Motor neuron (in vitro differentiated cells): ENCODE data around the gene SLC22A16. TPM values are rescaled to one million over a fixed set of nuclear protein-coding genes. Genes with fewer than 3 reads are reported as not detected.
"Not testable (repeated sequence)": the region's sequence is repeated elsewhere in the genome, so short reads cannot be mapped to it uniquely, and the experiment has no call there.

Source experiments
- ATAC-seq, 8 experiments: fragments of 200-7000 bp; cut with Tn5 transposase; replicated peaks in 6 of 8; 2 replicates each; pipeline ENCODE4 v1.8.0; 2021; ENCODE audit warnings: mild to moderate bottlenecking in 8 of 8, moderate library complexity in 8 of 8
- H3K27ac ChIP-seq, 2 donors: fragments of 250-450 bp; sonication (Bioruptor Pico); 2 replicates each; pipeline ENCODE4 v1.9.0; 2021; ENCODE audit warnings: antibody characterized with exemption in 2 of 2, mild to moderate bottlenecking in 2 of 2, moderate library complexity in 1 of 2
- H3K4me1 ChIP-seq, 2 donors: fragments of 250-450 bp; sonication (Bioruptor Pico); replicated peaks in 1 of 2; 2 replicates each; pipeline ENCODE4 v1.6.1; 2021; ENCODE audit warnings: antibody characterized with exemption in 2 of 2, mild to moderate bottlenecking in 2 of 2, moderate library complexity in 1 of 2
- H3K4me3 ChIP-seq, 5 donors: fragments of 250-450 bp; sonication (Bioruptor Pico); 2 replicates each; pipeline ENCODE4 v1.9.0; 2021; ENCODE audit warnings: antibody characterized with exemption in 5 of 5, mild to moderate bottlenecking in 5 of 5, moderate library complexity in 4 of 5
- WGBS, 10 experiments: fragments of 450-650 bp; shearing (Covaris generic); methylation state at CpG; one replicate each; pipeline ENCODE4 v1.0.0; 2022; 5-methylcytosine and 5-hydroxymethylcytosine counted together
- in situ Hi-C, 9 experiments: fragments of 400-800 bp; cut with MboI; loops; one replicate each; pipeline ENCODE4 v1.15.0; 2021; ENCODE audit warnings: low sequenced_read_pairs in 9 of 9, low pct_unique_long_range_greater_than_20kb in 2 of 9; ENCODE audit not compliant: unreplicated experiment in 9 of 9
- total RNA-seq, 8 experiments: library from RNA; unstranded; fragments of 300-600 nt; gene quantifications; 2 replicates each; pipeline versions ENCODE4 v1.2.3 to v1.2.4, GENCODE V29; 2022

SLC22A16 gene
- total RNA-seq, 8 experiments from 2014 or later = 0.08 to 0.81 (median 0.56) TPM; not detected in 3

DNA sequence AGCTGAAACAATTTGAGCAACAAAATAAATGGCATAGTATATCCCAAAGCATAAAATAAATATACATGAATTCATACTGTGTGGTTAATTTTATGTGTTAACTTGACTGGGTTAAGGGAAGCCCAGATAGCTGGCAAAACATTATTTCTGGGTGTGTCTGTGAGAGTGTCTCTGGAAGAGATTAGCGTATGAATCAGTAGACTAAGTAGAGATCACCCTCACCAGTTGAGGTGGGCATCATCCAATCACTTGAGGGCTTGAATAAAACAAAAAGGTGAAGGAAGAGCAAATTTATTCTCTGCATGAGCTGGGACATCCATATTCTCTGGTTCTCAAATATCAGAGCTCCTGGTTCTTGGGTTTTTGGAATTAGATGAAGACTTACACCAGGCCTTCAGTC, 17.9 kb downstream of the SLC22A16 start:
- WGBS, 10 experiments = 60 to 100% (median 82%) methylated on average over 1 of the region's 1 CpG; no CpG with 5 or more reads in 5 of the 10 experiments
- in situ Hi-C loops = no loop called here
- no peak for ATAC-seq

GRCh38 chr6:110457567-110458175, 18.7 kb downstream of the SLC22A16 start:
- ATAC-seq, in situ Hi-C loops, H3K4me1 ChIP-seq, H3K27ac ChIP-seq, H3K4me3 ChIP-seq: not testable (repeated sequence)
- WGBS, 10 experiments = 47 to 100% (median 90%) methylated on average over 1 to 6 of the region's 8 CpGs; no CpG with 5 or more reads in 2 of the 10 experiments

More for the DNA sequence above, 17.9 kb downstream of the SLC22A16 start:
- no peak overlapping the region for H3K4me3 ChIP-seq
- no peak overlapping the region for H3K27ac ChIP-seq
- no peaks in the 10 kb centered on the region for H3K4me1 ChIP-seq

- H3K4me1 ChIP-seq = no peaks in the 10 kb centered on the region
- 33 to 82% (median 67%) methylated on average over 1 to 3 of the region's 3 CpGs; no CpG with 5 or more reads in 3 of the 10 experiments for WGBS, 10 experiments
- no peak overlapping the region for H3K4me3 ChIP-seq
- H3K27ac ChIP-seq = no peak overlapping the region
- in situ Hi-C loops = no loop called here
- ATAC-seq = peak in 3 of 8 experiments; percentile 59 to 95 (median 91)
Observed at GRCh38 chr6:110456694-110457093, 19.7 kb downstream of the SLC22A16 start.

GRCh38 chr6:110449541-110449895, 26.9 kb downstream of the SLC22A16 start:
- Histone ChIP-seq H3K4me1 (no peaks in the 10 kb centered on the region), H3K27ac (no peak overlapping the region), H3K4me3 (no peak overlapping the region)
- 36 to 95% (median 66%) methylated on average over 2 to 4 of the region's 4 CpGs for WGBS, 10 experiments
- in situ Hi-C loops = no loop called here
- peak in 3 of 8 experiments; percentile 35 to 69 (median 46) for ATAC-seq

- H3K4me3 ChIP-seq = no peak overlapping the region
- H3K27ac ChIP-seq = no peak overlapping the region
- H3K4me1 ChIP-seq = no peaks in the 10 kb centered on the region
- in situ Hi-C loops = no loop called here
- 17 to 100% (median 66%) methylated on average over 1 to 4 of the region's 4 CpGs for WGBS, 10 experiments
- ATAC-seq = peak in 3 of 8 experiments; percentile 39 to 84 (median 58)
Observed at GRCh38 chr6:110448846-110449540, 27.4 kb downstream of the SLC22A16 start.

- in situ Hi-C loops = no loop called here
- H3K4me3 ChIP-seq = no peak overlapping the region
- 57 to 100% (median 92%) methylated on average over 1 to 3 of the region's 3 CpGs; no CpG with 5 or more reads in 2 of the 10 experiments for WGBS, 10 experiments
- H3K4me1 ChIP-seq = no peaks in the 10 kb centered on the region
- H3K27ac ChIP-seq = no peak overlapping the region
- ATAC-seq = no peak
Observed at GRCh38 chr6:110447761-110448160, 28.7 kb downstream of the SLC22A16 start.

GRCh38 chr6:110446405-110446804, 30.0 kb downstream of the SLC22A16 start:
- Histone ChIP-seq H3K4me3 (no peak overlapping the region), H3K4me1 (no peaks in the 10 kb centered on the region), H3K27ac (no peak overlapping the region)
- WGBS, 10 experiments = 14 to 100% (median 74%) methylated on average over 1 to 4 of the region's 4 CpGs
- peak in 2 of 8 experiments; percentile 38 to 78 for ATAC-seq
- in situ Hi-C loops = no loop called here

- H3K4me3 ChIP-seq = no peak overlapping the region
- WGBS, 10 experiments = 0 to 100% (median 83%) methylated on average over 1 to 4 of the region's 4 CpGs; no CpG with 5 or more reads in 1 of the 10 experiments
- ATAC-seq = peak in 1 of 8 experiments; percentile 16
- in situ Hi-C loops = no loop called here
- H3K4me1 ChIP-seq = no peaks in the 10 kb centered on the region
- no peak overlapping the region for H3K27ac ChIP-seq
Observed at GRCh38 chr6:110440026-110440425, 36.4 kb downstream of the SLC22A16 start.

DNA sequence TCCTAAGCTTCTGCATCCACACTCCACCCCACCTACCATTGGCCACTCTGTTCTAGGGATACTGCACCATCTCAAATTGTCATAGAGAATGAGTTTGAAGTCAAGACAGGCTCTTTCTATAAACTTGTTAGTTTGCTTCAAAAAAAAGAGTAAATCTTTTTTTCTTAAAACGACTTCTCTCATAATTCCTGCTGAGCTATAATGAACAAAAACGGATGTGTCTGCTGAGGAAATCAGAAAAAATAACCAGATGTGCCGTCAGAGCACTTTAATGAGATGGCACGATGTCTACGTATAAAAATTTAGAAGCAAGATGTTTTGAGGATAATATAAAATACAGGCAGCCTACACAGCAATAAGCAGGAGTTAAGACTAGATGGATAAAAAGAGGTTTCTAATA, 37.1 kb downstream of the SLC22A16 start:
- in situ Hi-C loops = no loop called here

GRCh38 chr6:110434961-110435602, 41.3 kb downstream of the SLC22A16 start:
- Histone ChIP-seq H3K27ac (no peak overlapping the region), H3K4me3 (no peak overlapping the region), H3K4me1 (no peaks in the 10 kb centered on the region)
- WGBS, 10 experiments = 37 to 100% (median 88%) methylated on average over 1 to 7 of the region's 7 CpGs; no CpG with 5 or more reads in 1 of the 10 experiments
- no peak for ATAC-seq
- in situ Hi-C loops = no loop called here

More for the DNA sequence above, 37.1 kb downstream of the SLC22A16 start:
- Histone ChIP-seq H3K27ac (no peak overlapping the region), H3K4me3 (no peak overlapping the region), H3K4me1 (no peaks in the 10 kb centered on the region)
- no peak for ATAC-seq
- WGBS, 10 experiments = 4 to 100% (median 64%) methylated on average over 2 to 5 of the region's 5 CpGs

GRCh38 chr6:110432285-110432900, 44.0 kb downstream of the SLC22A16 start:
- in situ Hi-C loops = no loop called here
- ATAC-seq = peak in 1 of 8 experiments; percentile 20
- no peaks in the 10 kb centered on the region for H3K4me1 ChIP-seq

DNA sequence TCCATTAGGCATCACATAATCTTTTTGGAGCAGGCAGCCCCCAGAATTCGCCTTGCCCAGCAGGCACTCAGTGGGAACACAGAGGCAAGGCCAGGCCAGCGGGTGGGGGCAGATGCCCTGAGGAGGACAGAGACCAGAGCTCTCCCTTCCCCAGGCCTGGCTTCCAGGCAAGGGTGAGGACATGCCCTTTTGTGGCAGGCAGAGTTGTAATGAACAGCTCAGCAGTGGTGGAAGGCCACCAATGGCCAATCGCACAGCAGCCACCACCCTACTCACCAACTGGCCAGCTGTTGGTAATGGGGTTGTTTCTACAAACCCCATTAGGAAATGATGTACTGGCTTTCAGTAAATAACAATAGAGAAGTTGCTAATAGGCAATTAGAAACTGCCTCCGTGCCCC, 45.7 kb downstream of the SLC22A16 start:
- peak in 2 of 8 experiments; percentile 55 to 75 for ATAC-seq
- H3K4me1 ChIP-seq = no peaks in the 10 kb centered on the region
- H3K27ac ChIP-seq = no peak overlapping the region
- whole genome bisulfite sequencing, 10 experiments = 30 to 100% (median 60%) methylated on average over 1 to 2 of the region's 4 CpGs; no CpG with 5 or more reads in 6 of the 10 experiments
- H3K4me3 ChIP-seq = no peak overlapping the region
- in situ Hi-C loops = no loop called here

More at GRCh38 chr6:110432285-110432900, 44.0 kb downstream of the SLC22A16 start:
- 33 to 100% (median 85%) methylated on average over 1 to 3 of the region's 3 CpGs; no CpG with 5 or more reads in 3 of the 10 experiments for WGBS, 10 experiments
- H3K4me3 ChIP-seq = no peak overlapping the region
- H3K27ac ChIP-seq = no peak overlapping the region

- Histone ChIP-seq H3K4me1 (no peaks in the 10 kb centered on the region), H3K27ac (no peak overlapping the region), H3K4me3 (no peak overlapping the region)
- in situ Hi-C loops = no loop called here
- WGBS, 10 experiments = 80 to 83% methylated on average over 1 to 2 of the region's 5 CpGs; no CpG with 5 or more reads in 8 of the 10 experiments
- ATAC-seq = no peak
Observed at GRCh38 chr6:110430236-110430635, 46.2 kb downstream of the SLC22A16 start.
